HG02763 (cell line): ENCODE measurements around the gene XRRA1.
"Not testable (repeated sequence)": the region's sequence is repeated elsewhere in the genome, so short reads cannot be mapped to it uniquely, and the experiment has no call there.

Experiments
- ATAC-seq: cut with Tn5 transposase; IDR thresholded peaks from one replicate; pipeline ENCODE4 v1.9.1; 2021; ENCODE audit warnings: mild to moderate bottlenecking, moderate library complexity; ENCODE audit not compliant: unreplicated experiment

Gene XRRA1

DNA sequence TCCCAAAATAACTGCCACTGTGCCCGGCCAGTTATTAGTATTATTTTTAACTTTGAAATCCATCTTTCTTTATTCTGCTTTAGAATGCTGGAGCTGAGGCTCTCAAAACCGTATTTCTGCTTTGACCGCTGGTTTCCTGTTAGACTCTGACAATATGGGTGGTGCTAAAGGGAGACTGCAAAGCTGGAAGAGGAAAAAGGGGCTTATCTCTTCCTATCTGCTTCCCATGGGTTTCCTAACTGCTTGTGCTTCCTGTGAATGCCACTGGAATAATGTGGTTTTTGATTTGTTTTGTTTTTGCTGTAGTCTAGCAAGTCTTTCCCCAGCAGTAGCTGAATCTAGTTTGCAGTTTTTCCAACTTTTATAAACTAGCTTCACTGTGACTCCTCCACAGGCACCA is 43.6 kb downstream of the XRRA1 start:
- ATAC-seq = no peak

DNA sequence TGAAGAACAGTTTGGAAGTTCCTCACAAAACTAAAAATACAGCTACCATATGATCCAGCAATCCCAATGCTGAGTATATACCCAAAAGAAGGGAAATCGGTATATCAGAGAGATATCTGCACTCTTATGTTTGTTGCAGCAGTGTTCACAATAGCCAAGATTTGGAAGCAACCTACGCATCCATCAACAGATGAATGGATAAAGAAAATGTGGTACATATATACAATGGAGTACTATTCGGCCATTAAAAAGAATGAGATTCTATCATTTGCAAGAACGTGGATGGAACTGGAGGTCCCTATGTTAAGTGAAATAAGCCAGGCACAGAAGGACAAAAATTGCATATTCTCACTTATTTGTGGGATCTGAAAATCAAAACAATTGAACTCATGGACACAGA is 46.5 kb downstream of the XRRA1 start:
- no peak for ATAC-seq

GRCh38 chr11:74896311-74896710 is 52.6 kb downstream of the XRRA1 start:
- no peak for ATAC-seq

- ATAC-seq = no peak
These were observed 53.4 kb downstream of the XRRA1 start for GRCh38 chr11:74895340-74896116.

- not testable (repeated sequence) for ATAC-seq
These were observed 55.9 kb downstream of the XRRA1 start for GRCh38 chr11:74893015-74893414.

DNA sequence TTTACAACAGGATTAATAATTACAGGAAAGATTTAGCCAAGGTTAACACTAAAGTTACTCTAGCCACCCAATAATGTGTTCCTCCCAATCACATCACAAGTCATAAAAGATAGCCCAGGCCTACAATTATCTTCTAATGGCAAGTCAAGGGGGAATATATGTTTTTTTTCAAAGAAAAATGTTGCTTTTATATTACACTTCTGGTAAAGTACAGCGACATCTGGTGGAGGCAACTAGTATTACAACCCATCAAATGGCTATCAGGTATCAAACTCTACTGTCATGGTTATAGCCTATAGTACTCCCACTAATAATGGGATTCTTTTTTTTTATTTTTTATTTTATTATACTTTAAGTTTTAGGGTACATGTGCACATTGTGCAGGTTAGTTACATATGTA is 71.8 kb downstream of the XRRA1 start:
- no peak for ATAC-seq

- no peak for ATAC-seq
These were observed 77.9 kb downstream of the XRRA1 start for GRCh38 chr11:74871037-74871436.

DNA sequence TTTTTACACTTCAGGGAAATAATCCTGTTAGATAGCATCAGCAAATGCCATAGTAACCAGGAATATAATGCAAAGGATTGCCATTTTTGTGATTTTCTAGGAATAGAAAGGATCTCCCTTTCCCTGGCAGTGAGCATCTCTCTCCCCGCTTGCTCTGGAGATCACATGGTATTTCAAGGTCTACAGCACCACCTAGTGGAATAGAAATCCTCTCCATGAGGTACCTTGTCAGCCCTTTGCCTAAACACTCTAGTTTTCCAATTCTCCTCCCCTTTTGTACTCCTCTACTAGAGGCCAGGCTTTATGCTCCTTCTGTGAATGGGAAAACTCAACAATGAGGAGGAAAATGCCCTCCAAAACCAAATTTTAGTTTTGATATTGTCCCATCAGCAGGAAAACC is 78.4 kb downstream of the XRRA1 start:
- ATAC-seq = no peak

DNA sequence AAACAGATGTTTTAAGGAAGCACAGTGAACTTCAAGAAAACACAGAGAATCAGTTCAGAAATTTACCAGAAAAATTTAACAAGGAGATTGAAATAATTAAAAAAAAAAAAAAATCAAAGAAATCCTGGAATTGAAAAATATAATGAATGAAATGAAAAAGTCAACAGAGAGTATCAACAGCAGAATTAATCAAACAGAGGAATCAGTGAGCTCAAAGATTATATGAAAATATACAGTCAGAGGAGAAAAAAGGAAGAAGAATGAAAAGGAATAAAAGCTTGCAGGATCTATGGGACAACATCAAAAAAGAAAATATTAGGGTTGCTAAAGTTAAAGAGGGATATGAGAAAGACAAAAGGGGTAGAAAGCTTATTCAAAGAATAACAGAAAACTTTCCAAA is 82.3 kb downstream of the XRRA1 start:
- ATAC-seq = no peak

DNA sequence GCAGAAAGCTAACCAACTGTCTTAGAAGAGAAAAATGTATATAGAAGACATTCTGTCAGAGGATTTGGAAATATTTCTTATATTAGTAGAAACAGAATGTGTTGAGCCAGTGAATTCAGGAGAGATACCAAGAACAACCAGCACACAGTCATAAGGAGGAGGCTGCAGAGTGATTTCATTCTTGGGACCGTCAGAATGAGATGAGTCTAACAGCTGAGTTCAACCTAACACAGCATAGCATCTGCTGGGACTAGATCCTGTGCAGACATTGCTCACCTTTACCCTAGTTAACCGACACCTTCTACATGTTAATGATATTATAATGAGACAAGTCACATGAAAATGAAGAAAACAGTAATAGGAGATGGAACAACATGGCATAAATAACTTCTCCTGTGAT is 85.5 kb downstream of the XRRA1 start:
- no peak for ATAC-seq

DNA sequence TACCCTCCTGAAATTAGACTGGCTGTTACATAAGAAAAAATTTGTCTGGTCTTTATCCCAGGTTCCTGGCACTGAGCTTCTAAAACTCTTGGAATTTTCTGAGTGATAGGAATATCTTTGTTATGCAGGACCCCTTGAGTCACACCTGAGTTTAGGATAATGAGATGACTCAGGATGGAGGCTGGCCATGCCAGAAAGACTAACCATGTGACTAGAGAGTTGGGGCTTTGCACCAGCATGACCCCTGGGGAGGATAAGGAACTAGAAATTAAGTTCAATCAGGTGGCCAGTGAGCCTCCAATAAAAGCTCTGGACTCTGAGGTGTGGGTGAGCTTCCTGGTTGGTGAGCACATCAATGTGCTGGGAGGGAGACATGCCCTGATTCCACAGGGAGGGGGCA is 88.1 kb downstream of the XRRA1 start:
- no peak for ATAC-seq

GRCh38 chr11:74853223-74853622 is 95.7 kb downstream of the XRRA1 start:
- ATAC-seq = no peak

DNA sequence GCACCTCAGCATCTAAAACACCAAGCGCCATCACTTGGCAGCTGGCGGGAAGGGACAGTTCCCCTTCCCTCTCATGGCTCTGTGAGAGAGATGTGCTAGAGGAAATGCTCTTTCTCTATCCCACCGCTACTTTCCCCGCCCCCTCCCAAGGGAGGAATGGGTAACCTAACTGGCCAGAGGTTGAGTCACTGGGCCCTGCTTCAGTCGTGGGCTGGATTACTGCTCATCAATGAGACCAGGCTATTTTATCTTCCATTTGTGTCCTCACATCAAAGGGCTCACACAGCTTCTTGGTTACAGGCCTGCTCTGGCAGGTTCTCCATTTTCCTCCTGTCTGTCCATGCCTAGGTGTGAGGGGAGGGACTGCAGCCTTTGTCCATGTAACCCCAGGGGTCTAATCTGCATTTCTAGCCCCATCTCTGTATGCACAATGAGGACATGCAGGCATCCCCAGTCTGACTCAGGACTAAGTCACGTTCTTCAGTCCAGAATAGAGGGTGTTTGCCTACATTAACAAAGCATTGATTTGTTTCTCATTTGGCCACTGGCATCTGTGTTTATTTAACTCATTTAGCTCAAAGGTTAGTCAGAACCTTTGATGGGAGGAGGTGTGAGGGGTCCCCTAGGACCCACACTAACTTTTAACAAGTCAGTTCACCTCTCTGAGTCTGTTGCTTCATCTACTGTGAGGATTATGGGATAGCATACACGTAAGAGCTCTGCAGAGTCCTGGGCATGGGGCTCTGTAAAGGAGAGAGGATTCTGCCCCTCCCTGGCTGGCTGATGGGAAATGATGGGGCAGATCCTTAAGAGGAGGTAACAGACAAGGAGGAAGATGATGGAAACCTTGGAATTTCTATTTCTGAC is 99.1 kb downstream of the XRRA1 start:
- ATAC-seq = no peak

GRCh38 chr11:74847895-74848294 is 101.0 kb downstream of the XRRA1 start:
- no peak for ATAC-seq

- ATAC-seq = no peak
These were observed 101.5 kb downstream of the XRRA1 start for GRCh38 chr11:74847395-74847794.

GRCh38 chr11:74846770-74847169 is 102.1 kb downstream of the XRRA1 start:
- no peak for ATAC-seq

DNA sequence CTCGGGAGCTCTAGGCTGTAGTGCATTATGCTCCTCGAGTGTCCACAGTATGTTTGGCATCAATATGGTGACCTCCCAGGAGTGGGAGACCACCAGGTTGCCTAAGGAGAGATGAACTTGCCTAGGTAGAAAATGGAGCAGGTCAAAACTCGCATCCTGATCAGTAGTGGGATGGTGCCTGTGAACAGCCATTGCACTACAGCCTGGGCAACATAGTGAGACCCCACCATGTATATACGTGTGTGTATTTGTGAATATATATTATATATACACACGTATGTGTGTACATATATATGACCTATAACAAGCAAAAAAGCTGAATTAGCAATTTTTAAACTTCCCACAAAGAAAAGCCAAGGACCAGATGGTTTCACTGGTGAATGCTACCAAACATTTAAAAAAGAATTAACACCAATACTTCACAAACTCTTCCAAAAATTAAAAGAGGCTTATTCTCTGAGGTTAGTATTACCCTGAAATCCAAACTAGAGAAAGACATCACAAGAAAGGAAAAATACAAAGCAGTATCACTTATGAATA is 102.8 kb downstream of the XRRA1 start:
- no peak for ATAC-seq

- ATAC-seq = no peak
These were observed 104.0 kb downstream of the XRRA1 start for GRCh38 chr11:74844865-74845264.

DNA sequence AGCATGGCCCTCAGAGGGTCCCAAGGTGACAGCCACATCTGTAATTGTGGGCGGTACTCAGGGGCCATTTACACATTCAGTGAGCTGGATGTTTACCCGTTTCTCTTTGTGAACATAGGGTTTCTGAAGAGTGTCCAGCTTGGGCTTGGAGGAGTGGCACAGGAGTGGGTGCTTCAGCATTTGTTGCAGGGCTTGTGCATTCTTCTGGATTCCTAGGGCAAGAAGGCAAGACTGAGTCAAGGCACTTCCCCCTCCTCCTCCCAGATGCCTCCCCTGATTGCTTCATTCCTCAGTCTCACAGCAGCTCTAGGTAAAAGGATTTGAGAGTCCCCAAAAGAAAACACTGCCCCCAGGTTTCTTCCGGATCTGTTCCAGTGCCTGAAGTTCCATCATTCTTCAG is 104.8 kb downstream of the XRRA1 start:
- ATAC-seq = no peak

- no peak for ATAC-seq
These were observed 105.9 kb downstream of the XRRA1 start for GRCh38 chr11:74842967-74843366.

GRCh38 chr11:74840486-74840885 is 108.4 kb downstream of the XRRA1 start:
- ATAC-seq = no peak

DNA sequence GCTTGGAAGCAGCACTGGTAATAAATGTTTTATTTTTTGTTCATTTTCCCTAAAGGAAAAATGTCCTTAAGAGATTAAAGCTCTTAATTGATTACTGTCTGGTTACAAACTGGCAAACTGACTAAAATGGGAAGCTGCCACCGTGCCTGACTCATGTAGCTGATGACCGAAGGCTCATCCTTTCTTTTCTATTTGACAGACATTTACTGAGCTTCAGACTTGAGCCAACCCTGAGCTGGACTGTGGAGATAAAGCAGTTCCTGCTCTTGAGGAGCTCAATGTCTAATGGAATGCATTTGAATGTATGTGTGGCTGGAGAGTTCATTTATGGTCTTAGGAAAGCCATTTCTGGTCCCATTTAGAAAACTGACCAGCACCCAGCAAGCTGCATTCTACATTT is 108.9 kb downstream of the XRRA1 start:
- ATAC-seq = no peak
